22Rv1 (cell line): ENCODE results near the gene INO80C.
"Not testable (repeated sequence)": the region's sequence is repeated elsewhere in the genome, so short reads cannot be mapped to it uniquely, and the experiment has no call there.

Experiments used
- H3K27ac ChIP-seq: fragments of 450-650 bp; 2 replicates; pipeline ENCODE4 v1.5.1; 2017
- CTCF ChIP-seq: fragments of 450-650 bp; IDR thresholded peaks from 2 replicates; pipeline ENCODE4 v1.5.1; 2017; ENCODE audit warnings: mild to moderate bottlenecking
- ZFX ChIP-seq: fragments of 450-650 bp; IDR thresholded peaks from 2 replicates; pipeline ENCODE4 v1.6.1; 2017; ENCODE audit warnings: antibody characterized with exemption, borderline replicate concordance

INO80C gene

GRCh38 chr18:35459997-35460396, 37.8 kb downstream of the INO80C start:
- TF ChIP-seq CTCF (no peak), ZFX (no peak)
- no peak overlapping the region for H3K27ac ChIP-seq

- H3K27ac ChIP-seq, result no peak overlapping the region
- TF ChIP-seq ZFX (no peak), CTCF (no peak)
These were observed 38.9 kb downstream of the INO80C start for GRCh38 chr18:35458677-35459441.

- no peak overlapping the region for H3K27ac ChIP-seq
- TF ChIP-seq CTCF (no peak), ZFX (no peak)
These were observed 39.5 kb downstream of the INO80C start for GRCh38 chr18:35458271-35458670.

GRCh38 chr18:35457140-35457704, 40.5 kb downstream of the INO80C start:
- TF ChIP-seq ZFX (no peak), CTCF (no peak)
- no peak overlapping the region for H3K27ac ChIP-seq

- TF ChIP-seq ZFX (no peak), CTCF (no peak)
- H3K27ac ChIP-seq, result no peak overlapping the region
These were observed 41.6 kb downstream of the INO80C start for GRCh38 chr18:35455926-35456763.

GRCh38 chr18:35454803-35455202, 43.0 kb downstream of the INO80C start:
- no peak for TF ChIP-seq CTCF
- TF ChIP-seq ZFX, result no peak
- no peak overlapping the region for H3K27ac ChIP-seq

GRCh38 chr18:35453065-35453464, 44.7 kb downstream of the INO80C start:
- H3K27ac ChIP-seq, result not testable (repeated sequence)
